Measurements from ENCODE around the gene CST4.

CST4 gene

GRCh38 chr20:23684261-23684660 is 4.6 kb downstream of the CST4 start:
- no peaks in the 10 kb centered on the region for H3K36me3 ChIP-seq (ENCODE audit: control insufficient read depth, insufficient read depth, low read length)
- H3K4me3 ChIP-seq (ENCODE audit: low read length) = no peak overlapping the region
- H3K9ac ChIP-seq (ENCODE audit: low read length) = no peak overlapping the region
- no peaks in the 10 kb centered on the region for H3K27me3 ChIP-seq (ENCODE audit: control insufficient read depth, insufficient read depth, low read length)
- no peaks in the 10 kb centered on the region for H3K4me1 ChIP-seq (ENCODE audit: control insufficient read depth, insufficient read depth, low read length)
- H3K9me3 ChIP-seq (ENCODE audit: control insufficient read depth, low read length) = no peaks in the 10 kb centered on the region

- Histone ChIP-seq H3K4me1 (ENCODE audit: control insufficient read depth, insufficient read depth, low read length) (no peaks in the 10 kb centered on the region), H3K36me3 (ENCODE audit: control insufficient read depth, insufficient read depth, low read length) (no peaks in the 10 kb centered on the region), H3K9me3 (ENCODE audit: control insufficient read depth, low read length) (no peaks in the 10 kb centered on the region), H3K27me3 (ENCODE audit: control insufficient read depth, insufficient read depth, low read length) (no peaks in the 10 kb centered on the region), H3K4me3 (ENCODE audit: low read length) (no peak overlapping the region), H3K9ac (ENCODE audit: low read length) (no peak overlapping the region)
These were observed 5.0 kb downstream of the CST4 start for GRCh38 chr20:23683807-23684206.

GRCh38 chr20:23683281-23683680 is 5.6 kb downstream of the CST4 start:
- Histone ChIP-seq H3K27me3 (ENCODE audit: control insufficient read depth, insufficient read depth, low read length) (no peaks in the 10 kb centered on the region), H3K9me3 (ENCODE audit: control insufficient read depth, low read length) (no peaks in the 10 kb centered on the region)

GRCh38 chr20:23680146-23680545 is 8.7 kb downstream of the CST4 start:
- no peaks in the 10 kb centered on the region for H3K27me3 ChIP-seq (ENCODE audit: control insufficient read depth, insufficient read depth, low read length)
- no peak overlapping the region for H3K9ac ChIP-seq (ENCODE audit: low read length)
- no peaks in the 10 kb centered on the region for H3K4me1 ChIP-seq (ENCODE audit: control insufficient read depth, insufficient read depth, low read length)
- H3K9me3 ChIP-seq (ENCODE audit: control insufficient read depth, low read length) = no peaks in the 10 kb centered on the region
- H3K36me3 ChIP-seq (ENCODE audit: control insufficient read depth, insufficient read depth, low read length) = no peaks in the 10 kb centered on the region
- H3K4me3 ChIP-seq (ENCODE audit: low read length) = no peak overlapping the region

More at GRCh38 chr20:23683281-23683680, 5.6 kb downstream of the CST4 start:
- Histone ChIP-seq H3K36me3 (ENCODE audit: control insufficient read depth, insufficient read depth, low read length) (no peaks in the 10 kb centered on the region), H3K9ac (ENCODE audit: low read length) (no peak overlapping the region), H3K4me3 (ENCODE audit: low read length) (no peak overlapping the region), H3K4me1 (ENCODE audit: control insufficient read depth, insufficient read depth, low read length) (no peaks in the 10 kb centered on the region)

- Histone ChIP-seq H3K9me3 (ENCODE audit: control insufficient read depth, low read length) (no peaks in the 10 kb centered on the region), H3K36me3 (ENCODE audit: control insufficient read depth, insufficient read depth, low read length) (no peaks in the 10 kb centered on the region), H3K9ac (ENCODE audit: low read length) (no peak overlapping the region), H3K4me1 (ENCODE audit: control insufficient read depth, insufficient read depth, low read length) (no peaks in the 10 kb centered on the region), H3K27me3 (ENCODE audit: control insufficient read depth, insufficient read depth, low read length) (no peaks in the 10 kb centered on the region), H3K4me3 (ENCODE audit: low read length) (no peak overlapping the region)
These were observed 9.4 kb downstream of the CST4 start for GRCh38 chr20:23679133-23680092.

- Histone ChIP-seq H3K36me3 (ENCODE audit: control insufficient read depth, insufficient read depth, low read length) (no peaks in the 10 kb centered on the region), H3K27me3 (ENCODE audit: control insufficient read depth, insufficient read depth, low read length) (no peaks in the 10 kb centered on the region), H3K9me3 (ENCODE audit: control insufficient read depth, low read length) (no peaks in the 10 kb centered on the region), H3K4me3 (ENCODE audit: low read length) (no peak overlapping the region), H3K4me1 (ENCODE audit: control insufficient read depth, insufficient read depth, low read length) (no peaks in the 10 kb centered on the region), H3K9ac (ENCODE audit: low read length) (no peak overlapping the region)
These were observed 15.6 kb downstream of the CST4 start for GRCh38 chr20:23673209-23673608.

GRCh38 chr20:23672158-23672557 is 16.7 kb downstream of the CST4 start:
- Histone ChIP-seq H3K4me1 (ENCODE audit: control insufficient read depth, insufficient read depth, low read length) (no peaks in the 10 kb centered on the region), H3K4me3 (ENCODE audit: low read length) (no peak overlapping the region), H3K9ac (ENCODE audit: low read length) (no peak overlapping the region), H3K27me3 (ENCODE audit: control insufficient read depth, insufficient read depth, low read length) (no peaks in the 10 kb centered on the region), H3K9me3 (ENCODE audit: control insufficient read depth, low read length) (no peaks in the 10 kb centered on the region), H3K36me3 (ENCODE audit: control insufficient read depth, insufficient read depth, low read length) (no peaks in the 10 kb centered on the region)

GRCh38 chr20:23671479-23671878 is 17.4 kb downstream of the CST4 start:
- no peaks in the 10 kb centered on the region for H3K9me3 ChIP-seq (ENCODE audit: control insufficient read depth, low read length)
- no peaks in the 10 kb centered on the region for H3K36me3 ChIP-seq (ENCODE audit: control insufficient read depth, insufficient read depth, low read length)
- no peaks in the 10 kb centered on the region for H3K27me3 ChIP-seq (ENCODE audit: control insufficient read depth, insufficient read depth, low read length)
- H3K9ac ChIP-seq (ENCODE audit: low read length) = no peak overlapping the region
- no peak overlapping the region for H3K4me3 ChIP-seq (ENCODE audit: low read length)
- no peaks in the 10 kb centered on the region for H3K4me1 ChIP-seq (ENCODE audit: control insufficient read depth, insufficient read depth, low read length)

GRCh38 chr20:23670361-23670760 is 18.5 kb downstream of the CST4 start:
- no peaks in the 10 kb centered on the region for H3K9me3 ChIP-seq (ENCODE audit: control insufficient read depth, low read length)
- H3K4me1 ChIP-seq (ENCODE audit: control insufficient read depth, insufficient read depth, low read length) = no peaks in the 10 kb centered on the region
- H3K36me3 ChIP-seq (ENCODE audit: control insufficient read depth, insufficient read depth, low read length) = no peaks in the 10 kb centered on the region
- no peaks in the 10 kb centered on the region for H3K27me3 ChIP-seq (ENCODE audit: control insufficient read depth, insufficient read depth, low read length)
- no peak overlapping the region for H3K9ac ChIP-seq (ENCODE audit: low read length)
- H3K4me3 ChIP-seq (ENCODE audit: low read length) = no peak overlapping the region

GRCh38 chr20:23669866-23670265 is 19.0 kb downstream of the CST4 start:
- Histone ChIP-seq H3K9me3 (ENCODE audit: control insufficient read depth, low read length) (no peaks in the 10 kb centered on the region), H3K9ac (ENCODE audit: low read length) (no peak overlapping the region), H3K4me1 (ENCODE audit: control insufficient read depth, insufficient read depth, low read length) (no peaks in the 10 kb centered on the region), H3K36me3 (ENCODE audit: control insufficient read depth, insufficient read depth, low read length) (no peaks in the 10 kb centered on the region), H3K27me3 (ENCODE audit: control insufficient read depth, insufficient read depth, low read length) (no peaks in the 10 kb centered on the region), H3K4me3 (ENCODE audit: low read length) (no peak overlapping the region)

GRCh38 chr20:23669327-23669726 is 19.5 kb downstream of the CST4 start:
- H3K9me3 ChIP-seq (ENCODE audit: control insufficient read depth, low read length) = no peaks in the 10 kb centered on the region
- H3K36me3 ChIP-seq (ENCODE audit: control insufficient read depth, insufficient read depth, low read length) = no peaks in the 10 kb centered on the region
- H3K27me3 ChIP-seq (ENCODE audit: control insufficient read depth, insufficient read depth, low read length) = no peaks in the 10 kb centered on the region
- no peak overlapping the region for H3K4me3 ChIP-seq (ENCODE audit: low read length)
- no peak overlapping the region for H3K9ac ChIP-seq (ENCODE audit: low read length)
- H3K4me1 ChIP-seq (ENCODE audit: control insufficient read depth, insufficient read depth, low read length) = no peaks in the 10 kb centered on the region

GRCh38 chr20:23668477-23668951 is 20.3 kb downstream of the CST4 start:
- no peak overlapping the region for H3K4me3 ChIP-seq (ENCODE audit: low read length)
- H3K36me3 ChIP-seq (ENCODE audit: control insufficient read depth, insufficient read depth, low read length) = no peaks in the 10 kb centered on the region
- no peaks in the 10 kb centered on the region for H3K4me1 ChIP-seq (ENCODE audit: control insufficient read depth, insufficient read depth, low read length)
- no peaks in the 10 kb centered on the region for H3K27me3 ChIP-seq (ENCODE audit: control insufficient read depth, insufficient read depth, low read length)
- no peaks in the 10 kb centered on the region for H3K9me3 ChIP-seq (ENCODE audit: control insufficient read depth, low read length)
- no peak overlapping the region for H3K9ac ChIP-seq (ENCODE audit: low read length)

Data from mucosa of stomach (tissue), 1 donor.